OCI-LY1 (cell line): ENCODE measurements around the gene SEPTIN5.

Source experiments
- CTCF ChIP-seq: fragments of 200-600 bp; sonication (generic), shearing (Covaris generic); IDR thresholded peaks from 2 replicates; pipeline ENCODE4 v1.5.1; 2017; ENCODE audit warnings: mild to moderate bottlenecking, antibody characterized with exemption, low read length, moderate library complexity, mixed read lengths
- EZH2 ChIP-seq: fragments of 200-600 bp; sonication (generic), shearing (Covaris generic); IDR thresholded peaks from 2 replicates; pipeline ENCODE4 v1.8.0; 2017; ENCODE audit warnings: borderline replicate concordance, mixed run types, mild to moderate bottlenecking, antibody characterized with exemption, low read length, moderate library complexity, mixed read lengths

- no peak for TF ChIP-seq CTCF
- no peak for TF ChIP-seq EZH2
Measured at GRCh38 chr22:19720999-19721329, 6.7 kb downstream of the SEPTIN5 start.
